IPS-18a (cell line): ENCODE results near the gene XIAP.
A peak's percentile ranks its signal among the peaks of the same experiment; 100 is the strongest.
"Not testable (repeated sequence)": the region's sequence is repeated elsewhere in the genome, so short reads cannot be mapped to it uniquely, and the experiment has no call there.

ENCODE experiments used
- H3K27ac ChIP-seq: one replicate; pipeline ENCODE4 v1.5.1; 2013; ENCODE audit warnings: low read length
- H3K27me3 ChIP-seq: one replicate; pipeline ENCODE4 v1.6.1; 2013; ENCODE audit warnings: mild to moderate bottlenecking, low read length; ENCODE audit not compliant: control insufficient read depth, insufficient read depth
- H3K36me3 ChIP-seq: one replicate; pipeline ENCODE4 v1.6.1; 2013; ENCODE audit warnings: low read depth, low read length; ENCODE audit not compliant: control insufficient read depth
- H3K4me1 ChIP-seq: one replicate; pipeline ENCODE4 v1.6.1; 2013; ENCODE audit warnings: low read depth, low read length; ENCODE audit not compliant: control insufficient read depth
- H3K4me3 ChIP-seq: one replicate; pipeline ENCODE4 v1.5.1; 2013; ENCODE audit warnings: low read length
- H3K9ac ChIP-seq: one replicate; pipeline ENCODE4 v1.6.1; 2013; ENCODE audit warnings: mild to moderate bottlenecking, low read length, moderate library complexity
- H3K9me3 ChIP-seq: one replicate; pipeline ENCODE4 v1.6.1; 2013; ENCODE audit warnings: low read depth, low read length; ENCODE audit not compliant: control insufficient read depth

Gene XIAP

DNA sequence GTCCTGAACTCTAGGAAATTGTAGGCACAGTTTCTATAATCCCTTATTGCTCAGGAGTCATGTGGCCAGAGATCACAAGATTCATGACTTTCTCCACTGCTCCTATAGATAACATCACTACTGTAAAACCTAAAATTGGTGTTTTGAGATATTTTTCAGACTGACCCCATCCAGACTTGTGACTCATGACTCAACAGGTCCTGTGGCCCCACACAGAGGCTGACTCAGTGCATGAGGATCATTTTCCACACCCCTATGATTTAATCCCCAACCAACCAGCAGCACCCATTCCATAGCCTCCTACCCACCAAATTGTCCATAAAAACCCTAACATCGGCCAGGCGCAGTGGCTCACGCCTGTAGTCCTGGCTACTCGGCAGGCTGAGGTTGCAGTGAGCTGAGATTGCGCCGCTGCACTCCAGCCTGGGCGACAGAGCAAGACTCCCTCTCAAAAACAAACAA is 13.2 kb upstream of the XIAP start:
- peaks cover 12% of the 10 kb centered on the region for H3K9me3 ChIP-seq
- H3K4me1 ChIP-seq: no peaks in the 10 kb centered on the region
- no peak overlapping the region for H3K9ac ChIP-seq
- H3K36me3 ChIP-seq: no peaks in the 10 kb centered on the region
- no peaks in the 10 kb centered on the region for H3K27me3 ChIP-seq
- no peak overlapping the region for H3K4me3 ChIP-seq
- H3K27ac ChIP-seq: no peak overlapping the region

DNA sequence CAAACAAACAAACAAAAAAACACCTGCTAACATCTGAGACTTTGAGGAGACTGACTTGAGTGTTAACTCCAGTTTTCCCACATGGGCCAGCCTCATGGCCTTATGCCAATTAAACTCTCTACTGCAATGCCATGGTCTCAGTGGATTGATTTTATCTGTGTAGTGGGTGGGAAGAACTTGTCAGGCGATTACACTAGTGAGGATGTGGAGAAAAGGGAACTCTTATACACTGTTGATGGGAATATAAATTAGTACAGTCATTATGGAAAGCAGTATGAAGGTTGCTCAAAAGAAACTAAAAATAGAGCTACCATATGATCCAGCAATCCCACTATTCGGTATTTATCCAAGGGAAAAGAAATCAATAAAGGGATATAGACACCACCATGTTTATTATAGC is 12.8 kb upstream of the XIAP start:
- Histone ChIP-seq H3K36me3 (no peaks in the 10 kb centered on the region), H3K4me1 (no peaks in the 10 kb centered on the region), H3K27me3 (no peaks in the 10 kb centered on the region), H3K9ac (no peak overlapping the region), H3K4me3 (no peak overlapping the region), H3K9me3 (peaks cover 12% of the 10 kb centered on the region), H3K27ac (no peak overlapping the region)

- no peaks in the 10 kb centered on the region for H3K4me1 ChIP-seq
- H3K27me3 ChIP-seq: no peaks in the 10 kb centered on the region
- H3K9ac ChIP-seq: no peak overlapping the region
- peaks cover 11% of the 10 kb centered on the region for H3K9me3 ChIP-seq
- H3K27ac ChIP-seq: no peak overlapping the region
- H3K4me3 ChIP-seq: no peak overlapping the region
- no peaks in the 10 kb centered on the region for H3K36me3 ChIP-seq
These were observed 10.8 kb upstream of the XIAP start for GRCh38 chrX:123849096-123849495.

DNA sequence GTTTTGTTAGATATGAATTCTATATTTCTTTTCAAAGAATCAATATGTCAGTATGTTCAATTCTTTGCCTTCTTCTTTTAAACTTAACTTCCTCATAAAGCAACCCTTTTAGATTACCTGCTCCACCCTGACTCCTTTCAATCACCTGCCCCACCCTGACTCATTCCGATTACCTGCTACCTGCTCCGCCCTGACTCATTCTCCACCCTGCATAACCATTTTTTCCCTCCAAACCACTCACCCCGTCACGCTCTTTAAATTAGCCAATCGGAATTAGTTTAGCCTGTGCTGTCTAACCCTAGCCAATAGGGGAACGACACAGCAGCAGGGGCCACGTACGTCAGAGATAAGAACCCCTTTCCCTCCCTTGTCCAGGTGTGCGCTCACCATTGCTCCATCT is 9.9 kb upstream of the XIAP start:
- not testable (repeated sequence) for H3K4me3 ChIP-seq, H3K27ac ChIP-seq, H3K4me1 ChIP-seq, H3K9me3 ChIP-seq, H3K36me3 ChIP-seq, H3K27me3 ChIP-seq, H3K9ac ChIP-seq

DNA sequence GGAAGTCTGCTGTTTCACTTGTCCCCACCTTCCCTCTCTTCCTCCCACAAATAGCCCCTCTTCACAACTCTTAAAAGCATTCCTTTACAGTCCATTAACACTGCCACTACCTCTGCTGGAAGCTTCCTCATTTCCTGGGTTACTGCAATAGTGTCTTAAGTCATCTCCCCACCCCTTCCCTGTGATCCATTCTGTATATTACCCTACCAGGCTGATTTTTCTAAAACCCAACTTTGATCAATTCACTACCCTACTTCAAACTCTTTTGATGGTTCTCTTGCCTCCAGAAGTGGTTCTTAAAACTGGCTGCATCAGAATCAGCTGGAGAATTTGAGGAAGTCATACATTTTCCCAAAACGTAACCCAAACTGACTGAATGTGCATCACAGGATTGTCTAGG is 8.8 kb upstream of the XIAP start:
- Histone ChIP-seq H3K36me3 (no peaks in the 10 kb centered on the region), H3K9me3 (peaks cover 12% of the 10 kb centered on the region), H3K9ac (no peak overlapping the region), H3K27ac (no peak overlapping the region), H3K27me3 (no peaks in the 10 kb centered on the region), H3K4me1 (no peaks in the 10 kb centered on the region), H3K4me3 (no peak overlapping the region)

GRCh38 chrX:123854329-123854728 is 5.5 kb upstream of the XIAP start:
- peaks cover 17% of the 10 kb centered on the region for H3K9me3 ChIP-seq
- no peak overlapping the region for H3K9ac ChIP-seq
- no peak overlapping the region for H3K4me3 ChIP-seq
- no peaks in the 10 kb centered on the region for H3K27me3 ChIP-seq
- peaks cover 6% of the 10 kb centered on the region for H3K4me1 ChIP-seq
- no peak overlapping the region for H3K27ac ChIP-seq
- no peaks in the 10 kb centered on the region for H3K36me3 ChIP-seq

- peaks cover 8% of the 10 kb centered on the region for H3K9me3 ChIP-seq
- peaks cover 6% of the 10 kb centered on the region for H3K4me1 ChIP-seq
- H3K4me3 ChIP-seq: peak overlapping the region; percentile 72
- H3K27me3 ChIP-seq: no peaks in the 10 kb centered on the region
- H3K9ac ChIP-seq: peak overlapping the region; percentile 76
- H3K36me3 ChIP-seq: no peaks in the 10 kb centered on the region
- H3K27ac ChIP-seq: no peak overlapping the region
These were observed 426 bp upstream of the XIAP start for GRCh38 chrX:123859409-123859845.

DNA sequence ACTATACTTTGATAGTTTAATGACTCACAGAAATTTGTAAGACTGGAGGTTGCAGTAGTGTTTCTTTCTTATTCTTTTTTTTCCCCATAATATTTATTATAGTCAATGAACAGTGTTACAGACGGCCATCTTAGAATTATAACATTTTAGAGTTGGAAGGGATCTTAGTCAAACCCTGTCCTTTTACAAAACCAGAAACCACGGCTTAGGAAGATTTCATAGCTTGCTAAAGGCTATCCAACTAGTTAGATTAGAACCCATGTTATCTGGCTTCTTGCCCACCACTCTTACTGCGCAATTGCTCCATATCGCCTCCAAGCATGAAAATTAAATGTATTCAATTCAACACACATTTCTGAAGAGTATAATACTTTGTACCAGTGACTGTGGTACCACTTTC is 1.1 kb downstream of the XIAP start:
- peaks cover 5% of the 10 kb centered on the region for H3K9me3 ChIP-seq
- peak overlapping the region; percentile 72 for H3K4me3 ChIP-seq
- H3K4me1 ChIP-seq: peaks cover 6% of the 10 kb centered on the region
- H3K36me3 ChIP-seq: no peaks in the 10 kb centered on the region
- H3K27me3 ChIP-seq: no peaks in the 10 kb centered on the region
- peak overlapping the region; percentile 76 for H3K9ac ChIP-seq
- peak overlapping the region; percentile 63 for H3K27ac ChIP-seq

- Histone ChIP-seq H3K9ac (no peak overlapping the region), H3K27ac (no peak overlapping the region), H3K4me3 (no peak overlapping the region)
These were observed 9.6 kb downstream of the XIAP start for GRCh38 chrX:123869488-123869887.

DNA sequence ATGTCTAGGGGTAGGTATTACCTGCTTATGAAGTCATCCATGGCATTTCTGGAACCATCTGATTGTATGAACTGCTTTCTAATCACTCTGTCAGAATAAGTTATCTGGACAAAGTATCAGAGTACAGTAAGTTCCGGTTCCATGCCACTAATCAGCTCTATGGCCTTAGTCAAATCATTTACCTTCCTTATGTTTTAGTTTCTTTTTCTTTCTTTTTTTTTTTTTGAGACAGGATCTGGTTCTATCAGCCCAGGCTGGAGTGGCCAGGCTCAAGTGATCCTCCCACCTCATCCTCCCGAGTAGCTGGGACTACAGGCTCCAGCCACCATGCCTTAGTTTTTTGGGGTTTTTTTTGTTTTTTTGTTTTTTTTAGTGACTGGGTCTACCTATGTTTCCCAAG is 11.5 kb downstream of the XIAP start:
- Histone ChIP-seq H3K9me3 (peaks cover 14% of the 10 kb centered on the region), H3K36me3 (no peaks in the 10 kb centered on the region), H3K4me3 (no peak overlapping the region), H3K4me1 (no peaks in the 10 kb centered on the region), H3K9ac (no peak overlapping the region), H3K27ac (no peak overlapping the region), H3K27me3 (no peaks in the 10 kb centered on the region)

More at GRCh38 chrX:123869488-123869887, 9.6 kb downstream of the XIAP start:
- Histone ChIP-seq H3K9me3 (peaks cover 9% of the 10 kb centered on the region), H3K27me3 (no peaks in the 10 kb centered on the region), H3K4me1 (no peaks in the 10 kb centered on the region), H3K36me3 (no peaks in the 10 kb centered on the region)

- no peak overlapping the region for H3K27ac ChIP-seq
- peaks cover 19% of the 10 kb centered on the region for H3K9me3 ChIP-seq
- no peak overlapping the region for H3K9ac ChIP-seq
- H3K36me3 ChIP-seq: no peaks in the 10 kb centered on the region
- H3K4me1 ChIP-seq: no peaks in the 10 kb centered on the region
- no peak overlapping the region for H3K4me3 ChIP-seq
- H3K27me3 ChIP-seq: no peaks in the 10 kb centered on the region
These were observed 14.1 kb downstream of the XIAP start for GRCh38 chrX:123873956-123874355.

DNA sequence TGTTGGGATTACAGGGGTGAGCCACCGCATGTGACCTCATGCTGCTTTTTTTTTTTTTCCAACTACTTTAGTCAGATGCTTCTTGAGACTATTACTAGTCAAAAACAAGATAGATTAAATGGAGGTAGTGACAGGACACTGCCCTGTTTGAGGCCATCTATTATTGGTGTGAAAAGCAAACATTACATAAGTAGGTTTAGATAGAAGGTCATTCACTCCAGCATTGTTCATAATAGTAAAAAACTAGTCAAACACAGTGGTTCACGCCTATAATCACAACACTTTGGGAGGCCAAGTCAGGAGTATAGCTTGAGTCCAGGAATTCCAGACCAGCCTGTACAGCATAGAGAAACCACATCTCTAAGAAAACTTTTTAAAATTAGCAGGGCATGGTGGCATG is 16.3 kb downstream of the XIAP start:
- no peaks in the 10 kb centered on the region for H3K4me1 ChIP-seq
- H3K4me3 ChIP-seq: no peak overlapping the region
- no peak overlapping the region for H3K27ac ChIP-seq
- no peaks in the 10 kb centered on the region for H3K27me3 ChIP-seq
- H3K9me3 ChIP-seq: peaks cover 13% of the 10 kb centered on the region
- no peaks in the 10 kb centered on the region for H3K36me3 ChIP-seq
- H3K9ac ChIP-seq: no peak overlapping the region
